B cell (primary cell): ENCODE measurements around the gene SDK1. TPM values are rescaled to one million over a fixed set of nuclear protein-coding genes. Genes with fewer than 3 reads are reported as not detected.

ENCODE experiments used
- ATAC-seq: fragments of 200-7000 bp; cut with Tn5 transposase; one replicate; pipeline ENCODE4 v1.10.0; 2021; ENCODE audit warnings: low read depth, mild to moderate bottlenecking, moderate number of reproducible peaks, moderate library complexity
- CTCF ChIA-PET: fragments of 350-600 bp; sonication (Branson Sonifier 250); formaldehyde crosslinking; loops from one replicate; lab custom pipeline; 2021; ENCODE audit warnings: antibody characterized with exemption, inconsistent platforms; lab: Charles Lee
- POLR2A ChIA-PET: fragments of 350-600 bp; sonication (Branson Sonifier 250); formaldehyde crosslinking; loops from one replicate; lab custom pipeline; 2021; ENCODE audit warnings: antibody characterized with exemption; lab: Charles Lee
- DNase-seq: peaks from one replicate; pipeline ENCODE4 v3.0.0; 2013
- H2AFZ ChIP-seq: 2 replicates; pipeline ENCODE4 v1.6.1; 2012; ENCODE audit warnings: mild to moderate bottlenecking, low read depth, low read length; ENCODE audit not compliant: insufficient read depth, poor library complexity, severe bottlenecking
- H3K27ac ChIP-seq, 2 donors: 1 replicate in 1 of 2; 2 replicates in 1 of 2; pipeline ENCODE4 v1.5.1; 2012 to 2013; ENCODE audit warnings: low read length in 2 of 2, mild to moderate bottlenecking in 2 of 2, moderate library complexity in 1 of 2
- H3K27me3 ChIP-seq, 4 experiments: fragments of 200-600 bp in 1 of 4; sonication (generic) in 1 of 4; replicated peaks in 1 of 4; 1 replicate in 2 of 4; 2 replicates in 2 of 4; pipeline versions ENCODE4 v1.6.1 to v1.7.0; 2013 to 2016; ENCODE audit warnings: low read length in 3 of 4, mild to moderate bottlenecking in 2 of 4, mixed read lengths in 1 of 4, moderate library complexity in 1 of 4; ENCODE audit not compliant: insufficient read depth in 4 of 4, control insufficient read depth in 3 of 4; ENCODE audit errors: control extremely low read depth in 1 of 4
- H3K36me3 ChIP-seq, 2 experiments: replicated peaks in 1 of 2; 1 replicate in 1 of 2; 2 replicates in 1 of 2; pipeline versions ENCODE4 v1.6.1 to v1.7.1; 2013; ENCODE audit warnings: low read length in 1 of 2; ENCODE audit not compliant: insufficient read depth in 2 of 2, control insufficient read depth in 1 of 2; ENCODE audit errors: control extremely low read depth in 1 of 2, extremely low read depth in 1 of 2
- H3K4me1 ChIP-seq, 2 donors: fragments of 200-600 bp in 1 of 2; sonication (generic) in 1 of 2; 1 replicate in 1 of 2; 2 replicates in 1 of 2; pipeline versions ENCODE4 v1.5.1 to v1.6.1; 2013 to 2017; ENCODE audit warnings: low read length in 2 of 2; ENCODE audit not compliant: control insufficient read depth in 2 of 2, insufficient read depth in 2 of 2
- H3K4me2 ChIP-seq: replicated peaks from 2 replicates; pipeline ENCODE3; 2012; ENCODE audit warnings: mild to moderate bottlenecking, low read depth, low read length; ENCODE audit not compliant: poor library complexity, severe bottlenecking
- H3K4me3 ChIP-seq, 5 experiments: fragments of 200-600 bp in 1 of 5; sonication (generic) in 1 of 5; 1 replicate in 3 of 5; 2 replicates in 2 of 5; pipeline versions ENCODE4 v1.5.1 to v1.7.0; 2011 to 2016; ENCODE audit warnings: low read length in 4 of 5, mild to moderate bottlenecking in 4 of 5, low read depth in 2 of 5, control low read depth in 1 of 5, moderate library complexity in 1 of 5; ENCODE audit not compliant: insufficient read depth in 1 of 5; ENCODE audit errors: control extremely low read depth in 1 of 5, extremely low read depth in 1 of 5
- H3K79me2 ChIP-seq: fragments of 200-600 bp; sonication (generic); one replicate; pipeline ENCODE4 v1.6.0; 2016; ENCODE audit warnings: low read length; ENCODE audit not compliant: control insufficient read depth, insufficient read depth
- H3K9ac ChIP-seq: fragments of 200-600 bp; sonication (generic); 2 replicates; pipeline ENCODE4 v1.6.1; 2017; ENCODE audit warnings: mild to moderate bottlenecking, low read length, moderate library complexity
- H3K9me3 ChIP-seq, 3 donors: one replicate each; pipeline versions ENCODE4 v1.6.1 to v1.7.1; 2013; ENCODE audit warnings: low read length in 2 of 3; ENCODE audit not compliant: control insufficient read depth in 2 of 3, insufficient read depth in 1 of 3; ENCODE audit errors: control extremely low read depth in 1 of 3
- H4K20me1 ChIP-seq: 2 replicates; pipeline ENCODE4 v1.6.0; 2012; ENCODE audit warnings: mild to moderate bottlenecking, low read length; ENCODE audit not compliant: insufficient read depth, control insufficient read depth, poor library complexity, severe bottlenecking
- H3K27ac Mint-ChIP-seq: one replicate; pipeline ENCODE4 v1.8.0; 2021; ENCODE audit warnings: mixed read lengths
- H3K27me3 Mint-ChIP-seq: one replicate; pipeline ENCODE4 v1.8.0; 2021; ENCODE audit warnings: mixed read lengths
- H3K4me1 Mint-ChIP-seq: one replicate; pipeline ENCODE4 v1.8.0; 2021; ENCODE audit warnings: mixed read lengths
- H3K4me3 Mint-ChIP-seq: one replicate; pipeline ENCODE4 v1.8.0; 2021; ENCODE audit warnings: mixed read lengths
- H3K9me3 Mint-ChIP-seq: one replicate; pipeline ENCODE4 v1.8.0; 2022; ENCODE audit warnings: mixed read lengths; ENCODE audit not compliant: insufficient read depth
- CTCF ChIP-seq: fragments of 200-600 bp; IDR thresholded peaks from one replicate; pipeline ENCODE4 v1.8.0; 2022; ENCODE audit warnings: antibody characterized with exemption, mild to moderate bottlenecking
- EZH2 ChIP-seq: IDR thresholded peaks from 2 replicates; pipeline ENCODE4 v1.6.1; 2012; ENCODE audit warnings: borderline replicate concordance, low read depth, mild to moderate bottlenecking, moderate library complexity, low read length; ENCODE audit not compliant: insufficient read depth, poor library complexity, severe bottlenecking
- WGBS: methylation state at CpG from one replicate; pipeline ENCODE4 v1.1.5; 2013; ENCODE audit warnings: missing lambda C conversion rate; ENCODE audit not compliant: insufficient coverage; 5-methylcytosine and 5-hydroxymethylcytosine counted together
- intact Hi-C: fragments of 100-400 bp; cut with micrococcal nuclease; formaldehyde crosslinking; loops from one replicate; pipeline ENCODE4 v1.10.0; 2022
- polyA plus RNA-seq: library from polyadenylated mRNA; depleted of rRNA; stranded (reverse); fragments of >200 nt; gene quantifications from 2 replicates; pipeline ENCODE4 v1.2.3, GENCODE V29; 2012
- total RNA-seq, 2 donors: library from RNA; stranded (reverse); fragments of 120-200 nt in 1 of 2; gene quantifications; 1 replicate in 1 of 2; 2 replicates in 1 of 2; pipeline versions ENCODE4 v1.2.3 to v1.2.4, GENCODE V29; 2013 to 2022

SDK1 gene
- total and polyA plus RNA-seq, 2 donors (not counting 1 experiment from before 2014, with no cell fraction given): 0.73 to 2.0 TPM

GRCh38 chr7:3497796-3498195 is 196.7 kb downstream of the SDK1 start:
- peaks cover 6 to 13% (median 9%) of the 10 kb centered on the region in 3 donors for H3K9me3 ChIP-seq
- no peak overlapping the region for H2AFZ ChIP-seq
- H3K36me3 ChIP-seq: no peaks in the 10 kb centered on the region
- Mint-ChIP-seq H3K27me3 (peaks cover 25% of the 10 kb centered on the region), H3K4me3 (no peak overlapping the region), H3K27ac (no peak overlapping the region), H3K4me1 (no peaks in the 10 kb centered on the region), H3K9me3 (peaks cover 12% of the 10 kb centered on the region)
- H3K27me3 ChIP-seq: no peaks in the 10 kb centered on the region
- H3K9ac ChIP-seq: no peak overlapping the region
- intact Hi-C loops: no loop called here
- no peak overlapping the region for H3K27ac ChIP-seq
- no peak overlapping the region for H3K4me2 ChIP-seq
- H3K4me1 ChIP-seq: no peaks in the 10 kb centered on the region
- POLR2A ChIA-PET: no interaction called here
- ATAC-seq (no peak), DNase-seq (no peak)
- CTCF ChIA-PET: no interaction called here
- H3K4me3 ChIP-seq: no peak overlapping the region
- no peaks in the 10 kb centered on the region for H4K20me1 ChIP-seq
- no peaks in the 10 kb centered on the region for H3K79me2 ChIP-seq
- 100% methylated on average over 2 of the region's 2 CpGs for WGBS
- no peak for TF ChIP-seq CTCF
- no peak for TF ChIP-seq EZH2

GRCh38 chr7:3501671-3502070 is 200.6 kb downstream of the SDK1 start:
- DNase-seq: no peak
- Histone ChIP-seq H3K4me3 (no peak overlapping the region), H3K27ac (no peak overlapping the region), H3K9me3 (peaks cover 6 to 17% (median 13%) of the 10 kb centered on the region in 3 donors), H3K36me3 (no peaks in the 10 kb centered on the region), H3K9ac (no peak overlapping the region), H3K79me2 (no peaks in the 10 kb centered on the region), H3K4me2 (no peak overlapping the region), H3K27me3 (no peaks in the 10 kb centered on the region), H3K4me1 (no peaks in the 10 kb centered on the region), H4K20me1 (no peaks in the 10 kb centered on the region), H2AFZ (no peak overlapping the region)
- H3K4me1 Mint-ChIP-seq: no peaks in the 10 kb centered on the region
- no peak for ATAC-seq
- no peak overlapping the region for H3K27ac Mint-ChIP-seq
- H3K9me3 Mint-ChIP-seq: peaks cover 18% of the 10 kb centered on the region
- TF ChIP-seq CTCF: no peak
- TF ChIP-seq EZH2: no peak
- ChIA-PET POLR2A (no interaction called here), CTCF (no interaction called here)
- H3K4me3 Mint-ChIP-seq: no peak overlapping the region
- intact Hi-C loops: no loop called here
- peaks cover 23% of the 10 kb centered on the region for H3K27me3 Mint-ChIP-seq
